ENCODE measurements around the gene CAPN8.

DNA sequence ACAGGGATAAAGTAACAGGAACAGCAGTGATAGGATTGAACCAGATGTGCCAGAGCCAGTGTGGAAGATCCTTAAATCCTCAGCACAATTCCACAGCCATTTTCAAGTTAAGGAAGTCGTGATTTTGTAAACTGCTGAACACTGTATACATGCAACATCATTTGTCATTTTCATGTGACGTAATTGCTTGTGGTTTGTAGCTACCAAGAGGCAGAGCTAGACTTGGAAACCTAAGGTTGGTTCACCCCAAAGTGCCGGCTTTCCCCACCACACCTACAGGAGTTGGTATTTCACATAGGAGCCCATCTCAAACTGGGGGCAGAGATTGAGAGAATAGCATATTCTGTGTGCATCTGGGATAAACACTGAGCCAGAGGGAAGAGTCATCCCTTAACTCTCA is 113.9 kb downstream of the CAPN8 start:
- TF ChIP-seq, protein P1, sequence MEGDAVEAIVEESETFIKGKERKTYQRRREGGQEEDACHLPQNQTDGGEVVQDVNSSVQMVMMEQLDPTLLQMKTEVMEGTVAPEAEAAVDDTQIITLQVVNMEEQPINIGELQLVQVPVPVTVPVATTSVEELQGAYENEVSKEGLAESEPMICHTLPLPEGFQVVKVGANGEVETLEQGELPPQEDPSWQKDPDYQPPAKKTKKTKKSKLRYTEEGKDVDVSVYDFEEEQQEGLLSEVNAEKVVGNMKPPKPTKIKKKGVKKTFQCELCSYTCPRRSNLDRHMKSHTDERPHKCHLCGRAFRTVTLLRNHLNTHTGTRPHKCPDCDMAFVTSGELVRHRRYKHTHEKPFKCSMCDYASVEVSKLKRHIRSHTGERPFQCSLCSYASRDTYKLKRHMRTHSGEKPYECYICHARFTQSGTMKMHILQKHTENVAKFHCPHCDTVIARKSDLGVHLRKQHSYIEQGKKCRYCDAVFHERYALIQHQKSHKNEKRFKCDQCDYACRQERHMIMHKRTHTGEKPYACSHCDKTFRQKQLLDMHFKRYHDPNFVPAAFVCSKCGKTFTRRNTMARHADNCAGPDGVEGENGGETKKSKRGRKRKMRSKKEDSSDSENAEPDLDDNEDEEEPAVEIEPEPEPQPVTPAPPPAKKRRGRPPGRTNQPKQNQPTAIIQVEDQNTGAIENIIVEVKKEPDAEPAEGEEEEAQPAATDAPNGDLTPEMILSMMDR (conservative IDR thresholded peaks at IDR 0.05): no peak
- TF ChIP-seq ZFX (IDR thresholded peaks at IDR 0.05): no peak

Measured in C4-2B (cell line).